T-helper 22 cell (primary cell): ENCODE data around the gene ADD1.

Experiments used
- DNase-seq: peaks from one replicate; pipeline ENCODE4 v3.0.0-alpha.2; 2020; ENCODE audit warnings: low read depth

The ADD1 gene, protein sequence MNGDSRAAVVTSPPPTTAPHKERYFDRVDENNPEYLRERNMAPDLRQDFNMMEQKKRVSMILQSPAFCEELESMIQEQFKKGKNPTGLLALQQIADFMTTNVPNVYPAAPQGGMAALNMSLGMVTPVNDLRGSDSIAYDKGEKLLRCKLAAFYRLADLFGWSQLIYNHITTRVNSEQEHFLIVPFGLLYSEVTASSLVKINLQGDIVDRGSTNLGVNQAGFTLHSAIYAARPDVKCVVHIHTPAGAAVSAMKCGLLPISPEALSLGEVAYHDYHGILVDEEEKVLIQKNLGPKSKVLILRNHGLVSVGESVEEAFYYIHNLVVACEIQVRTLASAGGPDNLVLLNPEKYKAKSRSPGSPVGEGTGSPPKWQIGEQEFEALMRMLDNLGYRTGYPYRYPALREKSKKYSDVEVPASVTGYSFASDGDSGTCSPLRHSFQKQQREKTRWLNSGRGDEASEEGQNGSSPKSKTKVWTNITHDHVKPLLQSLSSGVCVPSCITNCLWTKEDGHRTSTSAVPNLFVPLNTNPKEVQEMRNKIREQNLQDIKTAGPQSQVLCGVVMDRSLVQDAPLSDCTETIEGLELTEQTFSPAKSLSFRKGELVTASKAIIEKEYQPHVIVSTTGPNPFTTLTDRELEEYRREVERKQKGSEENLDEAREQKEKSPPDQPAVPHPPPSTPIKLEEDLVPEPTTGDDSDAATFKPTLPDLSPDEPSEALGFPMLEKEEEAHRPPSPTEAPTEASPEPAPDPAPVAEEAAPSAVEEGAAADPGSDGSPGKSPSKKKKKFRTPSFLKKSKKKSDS

DNA sequence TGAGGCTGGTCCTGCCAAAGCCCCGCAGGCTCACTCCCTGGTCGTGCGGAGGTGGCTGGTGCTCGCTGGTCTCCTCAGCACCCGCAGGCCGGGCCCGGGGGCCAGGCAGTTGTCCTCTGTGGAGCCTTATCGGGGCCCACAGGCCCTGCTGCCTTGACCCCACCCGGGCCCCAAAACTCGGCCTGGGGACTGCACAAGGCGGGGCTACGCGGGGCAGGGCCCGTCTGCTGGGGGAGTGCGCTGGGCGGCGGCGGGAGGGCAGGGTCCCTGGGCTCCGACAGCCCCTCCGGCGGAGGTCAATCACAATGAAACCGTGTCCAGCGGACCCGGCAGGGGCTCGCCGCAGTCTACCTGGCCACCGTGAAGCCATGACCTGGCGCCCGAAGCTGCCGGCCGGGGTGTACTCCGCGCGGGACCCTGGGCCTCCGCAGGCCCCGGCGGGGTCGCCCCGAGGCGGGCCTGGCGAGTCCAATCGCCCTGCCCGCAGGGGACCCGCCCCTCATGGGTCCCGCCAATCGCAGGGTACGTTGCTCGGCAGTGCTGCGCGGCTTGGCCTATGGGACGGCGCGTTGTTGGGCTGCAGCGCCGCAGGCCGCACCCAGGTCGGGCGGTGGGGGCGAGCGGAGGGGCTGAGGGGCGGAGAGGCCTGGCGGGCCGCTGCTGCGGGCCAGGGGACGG is at the start of gene ADD1:
Gene ADD1 (plus strand): TSS at position 582 of the 678 bp plus-strand sequence. CDS start 32,072 bp downstream, outside the sequence.
- peak; percentile 85 for DNase-seq

DNA sequence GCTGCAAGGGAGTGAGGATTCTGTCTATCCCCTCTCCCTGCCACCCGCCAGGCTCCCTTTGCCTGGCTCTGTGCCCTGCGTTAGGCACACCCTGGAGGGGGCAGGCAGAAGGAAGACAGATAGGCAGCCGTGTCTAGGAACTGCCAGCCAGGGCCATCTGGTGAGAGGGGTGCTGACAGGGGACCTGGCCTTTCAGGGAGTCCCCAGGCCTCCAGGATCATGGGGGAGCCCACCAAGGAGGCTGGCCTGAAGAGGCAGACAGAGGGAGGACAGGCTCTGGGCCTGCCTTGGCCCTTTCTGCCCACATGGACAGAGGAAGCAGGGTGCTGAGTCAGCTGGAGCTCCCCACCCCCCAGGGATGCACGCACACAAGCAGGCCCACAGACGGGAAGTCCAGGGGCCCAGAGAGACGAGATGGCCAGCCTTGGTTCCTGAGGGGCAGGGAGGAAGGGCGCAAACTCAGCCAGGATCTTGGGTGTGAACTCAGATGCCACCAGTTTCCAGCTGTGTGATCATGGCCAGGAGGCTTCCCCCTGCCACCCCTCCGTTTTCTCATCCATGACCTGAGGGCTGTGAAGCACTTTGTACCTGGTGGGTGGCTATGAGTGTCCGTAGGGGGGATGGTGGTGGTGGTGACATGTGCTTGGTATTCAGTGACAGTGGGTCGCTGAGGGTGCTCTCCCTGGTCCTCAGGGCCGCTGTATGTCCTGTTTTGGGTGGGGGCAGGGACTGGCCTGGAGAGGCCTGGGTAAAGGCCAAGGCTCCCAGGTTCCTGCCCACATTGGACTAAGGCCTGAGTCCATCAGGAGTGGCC is 49.0 kb upstream of the ADD1 start:
- no peak for DNase-seq

GRCh38 chr4:2795300-2795892 is 48.2 kb upstream of the ADD1 start:
- DNase-seq = no peak

DNA sequence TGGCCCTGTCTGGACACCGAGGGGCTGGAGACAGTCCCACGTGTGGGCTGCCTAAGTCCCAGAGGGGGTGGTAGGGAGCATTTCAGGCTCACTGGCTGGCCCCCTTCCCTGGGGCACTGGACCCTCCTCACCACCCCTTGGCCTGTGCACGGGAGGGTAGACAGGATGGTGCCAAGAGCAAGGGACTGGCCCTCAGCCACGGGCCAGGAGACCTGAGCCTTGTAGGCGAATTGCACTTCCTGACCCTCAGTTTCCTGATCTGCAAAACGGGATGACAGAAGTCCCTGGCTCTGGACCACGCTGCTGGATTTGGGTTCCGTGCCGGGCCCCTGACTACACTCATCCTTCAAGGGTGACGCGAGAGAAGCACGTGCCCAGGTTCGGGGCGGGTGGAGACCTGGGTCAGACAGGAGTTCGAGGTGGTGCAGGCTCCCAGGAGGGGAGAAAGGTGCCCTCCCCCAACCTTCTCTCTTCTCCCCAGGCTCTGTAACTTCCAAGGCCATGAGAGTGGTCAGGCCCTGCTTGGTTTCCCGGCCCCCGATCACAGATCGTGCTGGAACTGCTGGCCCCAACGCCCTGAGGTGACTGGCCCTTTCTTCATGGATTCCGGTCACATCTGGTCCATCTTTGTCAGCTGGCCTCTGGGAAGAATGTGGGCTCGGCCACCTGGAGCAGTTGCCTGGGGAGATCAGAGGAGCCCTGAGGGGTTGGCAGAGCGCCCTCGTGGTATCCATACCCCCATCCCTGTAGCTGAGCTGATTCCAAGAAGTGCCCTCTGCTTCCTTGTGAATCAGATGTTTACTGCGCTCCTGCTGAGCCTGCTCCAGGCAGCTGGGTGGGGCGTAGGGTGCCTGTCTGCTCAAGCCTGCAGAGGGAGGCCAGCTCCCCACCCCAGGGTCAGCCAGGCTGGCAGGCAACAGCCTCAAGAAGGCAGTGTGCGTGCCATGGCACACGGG is 47.5 kb upstream of the ADD1 start:
- DNase-seq = no peak

DNA sequence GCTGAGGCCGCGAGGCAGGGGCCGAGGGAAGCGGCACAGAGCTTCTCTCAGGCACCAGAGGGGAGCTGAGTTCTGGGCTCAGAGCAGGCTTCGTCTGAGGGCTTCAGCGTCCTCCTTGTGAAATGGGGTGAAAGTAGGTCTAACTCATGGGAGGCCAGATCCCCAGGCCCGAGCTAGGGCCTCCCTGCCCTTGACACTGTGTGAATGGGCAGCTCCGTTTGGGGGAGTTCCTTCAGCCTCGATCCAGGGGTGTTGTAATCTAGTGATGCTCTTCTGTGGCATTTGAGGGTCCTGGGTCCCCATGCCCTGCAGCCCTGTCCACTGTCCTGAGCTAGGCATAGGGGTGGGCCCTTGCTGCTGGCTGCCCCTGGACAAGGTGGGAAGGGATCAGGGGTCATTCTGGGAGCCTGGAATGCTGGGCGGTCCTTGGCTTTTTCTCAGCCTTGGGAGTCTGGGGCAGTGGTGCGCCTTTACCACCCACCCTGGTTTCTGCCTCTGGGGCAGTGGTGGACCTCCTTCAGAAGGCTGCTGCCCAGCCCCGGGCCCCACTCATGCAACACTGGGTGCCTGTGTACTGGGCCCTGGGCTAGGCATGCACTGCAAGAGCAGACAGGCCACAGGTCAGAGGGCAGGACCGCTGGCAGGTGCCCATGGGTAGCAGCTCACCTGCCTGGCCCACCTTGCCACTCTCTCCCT is 46.6 kb upstream of the ADD1 start:
- DNase-seq = no peak

- DNase-seq = peak; percentile 52
These were observed 45.9 kb upstream of the ADD1 start for GRCh38 chr4:2797545-2798305.

GRCh38 chr4:2798399-2799223 is 45.0 kb upstream of the ADD1 start:
- peak; percentile 53 for DNase-seq

- no peak for DNase-seq
These were observed 44.3 kb upstream of the ADD1 start for GRCh38 chr4:2799224-2799911.

DNA sequence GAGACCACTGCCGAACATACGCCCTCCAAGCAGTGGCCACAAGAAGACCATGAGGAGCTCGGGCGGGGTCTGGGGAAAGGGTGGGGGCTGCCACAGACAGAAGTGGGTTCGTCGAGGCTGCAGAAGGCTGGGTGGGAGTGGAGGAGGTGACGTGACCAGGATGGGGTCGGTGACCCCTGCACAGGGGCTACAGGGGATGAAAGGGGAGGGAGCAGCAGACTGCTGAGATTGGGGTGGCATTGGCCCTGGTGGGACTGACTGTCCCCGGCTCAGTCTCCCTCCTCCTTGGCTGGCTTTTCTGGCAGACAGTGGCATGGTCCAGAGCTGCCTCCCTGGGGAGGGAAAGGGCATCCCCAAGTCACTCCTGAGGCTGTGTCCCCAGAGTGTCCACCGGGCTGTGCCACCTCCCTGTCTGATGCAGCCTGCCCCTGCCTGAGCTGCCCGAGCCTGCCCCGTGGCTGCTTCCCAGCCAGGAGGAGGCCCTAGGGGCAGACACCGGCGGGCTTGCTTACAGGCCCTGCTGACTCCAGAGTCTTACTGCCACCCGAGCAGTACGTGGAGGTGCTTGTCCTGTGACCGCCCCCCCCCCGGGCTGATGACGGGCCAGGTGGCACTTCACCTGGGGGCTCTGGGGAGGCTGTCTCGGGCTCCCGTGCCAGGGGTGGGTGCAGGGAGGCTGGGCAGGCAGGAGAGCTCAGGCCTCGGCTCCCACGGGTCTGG is 43.5 kb upstream of the ADD1 start:
- no peak for DNase-seq

DNA sequence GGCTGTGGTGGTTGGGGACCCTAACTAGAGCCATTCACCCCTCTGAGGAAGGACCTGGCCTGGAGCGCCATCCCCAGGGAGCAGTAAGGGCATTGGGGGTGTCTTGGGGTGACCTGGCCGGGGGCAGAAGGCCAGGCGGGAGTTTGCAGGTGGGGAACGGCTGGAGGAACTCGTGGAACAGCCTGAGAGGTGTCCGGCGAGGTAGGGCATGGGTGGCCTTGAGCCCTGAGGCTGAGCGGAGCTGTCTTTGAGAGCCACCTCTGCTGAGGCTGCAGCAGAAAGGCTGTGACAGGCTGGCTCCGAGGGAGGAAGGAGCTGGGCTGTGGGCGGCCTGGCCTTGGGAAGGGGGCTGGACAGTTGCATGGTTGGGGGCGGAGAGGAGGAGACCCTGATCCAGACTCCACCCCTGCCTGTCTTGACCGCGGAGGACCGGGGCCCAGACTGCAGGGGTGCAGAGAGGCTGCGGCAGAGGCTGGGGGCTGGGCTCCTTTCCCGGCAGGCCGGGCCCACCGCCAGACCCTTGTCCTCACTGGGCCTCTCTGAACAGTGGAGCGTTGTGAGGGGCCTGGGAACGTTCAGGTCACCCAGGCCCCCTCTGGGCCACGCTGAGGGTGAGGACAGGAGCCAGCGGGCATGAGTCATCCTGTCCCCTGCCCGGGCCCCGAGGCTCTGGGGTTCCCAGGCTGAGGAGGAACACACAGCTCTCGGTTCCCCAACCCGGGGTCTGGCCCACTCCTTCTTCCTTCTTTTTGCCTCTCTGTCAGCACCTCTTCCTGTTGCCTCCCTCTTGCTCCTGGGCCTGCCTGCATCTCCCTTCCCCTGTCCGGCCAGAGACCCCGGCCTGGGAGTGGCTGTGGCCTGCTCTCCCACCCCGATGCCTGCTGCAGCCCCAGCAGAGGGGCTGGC is 42.7 kb upstream of the ADD1 start:
- DNase-seq = no peak

GRCh38 chr4:2802618-2803531 is 40.8 kb upstream of the ADD1 start:
- no peak for DNase-seq

GRCh38 chr4:2803624-2804448 is 39.8 kb upstream of the ADD1 start:
- no peak for DNase-seq

DNA sequence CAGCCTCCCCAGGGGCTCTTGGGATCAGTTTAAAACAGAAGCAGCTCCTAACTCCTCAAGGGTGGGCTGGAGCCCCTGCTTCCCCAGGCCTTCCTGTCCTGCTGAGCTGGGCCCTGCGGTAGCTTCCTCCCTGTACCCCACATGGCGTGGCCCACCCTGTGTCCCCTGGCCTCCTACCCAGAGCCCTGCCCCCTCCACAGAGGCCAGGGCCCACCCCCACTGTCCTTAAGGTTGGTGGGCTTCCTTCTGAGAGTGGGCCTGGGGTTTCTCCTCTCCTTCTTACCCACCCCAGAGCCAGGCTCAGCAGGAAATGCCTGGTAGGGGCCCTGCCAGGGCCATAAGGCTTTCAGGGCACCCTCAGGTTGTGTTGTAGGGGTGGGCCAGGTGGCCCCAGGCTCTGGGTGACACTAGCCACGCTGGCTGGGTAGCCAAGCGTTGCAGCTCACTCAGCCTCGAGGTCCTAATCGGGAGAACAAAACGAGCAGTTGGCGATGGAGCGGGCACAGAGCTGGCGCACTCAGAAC is 39.1 kb upstream of the ADD1 start:
- DNase-seq = no peak
